Activated T-cell treated with anti-CD3 and anti-CD28 coated beads for 4 hours (primary cell): ENCODE results near the gene SLC2A5.
"Not testable (repeated sequence)": the region's sequence is repeated elsewhere in the genome, so short reads cannot be mapped to it uniquely, and the experiment has no call there.

Experiments used
- DNase-seq: peaks from one replicate; pipeline ENCODE4 v3.0.0-alpha.2; 2020

Gene SLC2A5, protein sequence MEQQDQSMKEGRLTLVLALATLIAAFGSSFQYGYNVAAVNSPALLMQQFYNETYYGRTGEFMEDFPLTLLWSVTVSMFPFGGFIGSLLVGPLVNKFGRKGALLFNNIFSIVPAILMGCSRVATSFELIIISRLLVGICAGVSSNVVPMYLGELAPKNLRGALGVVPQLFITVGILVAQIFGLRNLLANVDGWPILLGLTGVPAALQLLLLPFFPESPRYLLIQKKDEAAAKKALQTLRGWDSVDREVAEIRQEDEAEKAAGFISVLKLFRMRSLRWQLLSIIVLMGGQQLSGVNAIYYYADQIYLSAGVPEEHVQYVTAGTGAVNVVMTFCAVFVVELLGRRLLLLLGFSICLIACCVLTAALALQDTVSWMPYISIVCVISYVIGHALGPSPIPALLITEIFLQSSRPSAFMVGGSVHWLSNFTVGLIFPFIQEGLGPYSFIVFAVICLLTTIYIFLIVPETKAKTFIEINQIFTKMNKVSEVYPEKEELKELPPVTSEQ

GRCh38 chr1:9069326-9070100 is at the start of gene SLC2A5:
Gene SLC2A5, minus strand, starts transcription at chr1:9069635. Its CDS starts 99 bp downstream, at chr1:9069536.
- no peak for DNase-seq

DNA sequence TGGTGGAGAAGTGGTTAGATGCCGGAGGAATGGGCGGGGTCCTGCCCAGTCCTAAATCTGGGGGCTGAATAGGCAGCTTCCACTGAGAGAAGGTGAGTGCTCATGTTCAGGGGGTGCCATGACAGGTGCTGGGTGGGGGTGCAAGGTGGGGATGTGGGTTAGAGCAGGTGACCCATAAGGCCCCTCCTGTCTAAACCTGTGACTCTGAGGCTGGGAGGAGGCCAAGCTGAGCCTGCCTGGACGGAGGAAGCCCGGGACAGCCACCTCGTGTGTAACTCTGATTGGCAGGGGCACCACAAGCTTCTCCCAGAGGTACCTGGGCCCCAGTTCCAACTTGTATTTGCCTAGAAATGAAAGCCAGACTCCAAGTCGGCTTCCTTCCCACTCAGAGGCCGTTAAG is 48.8 kb upstream of the SLC2A5 start:
- no peak for DNase-seq

GRCh38 chr1:9115351-9116205 is 46.1 kb upstream of the SLC2A5 start:
- no peak for DNase-seq

- no peak for DNase-seq
Measured at GRCh38 chr1:9112961-9113880, 43.8 kb upstream of the SLC2A5 start.

DNA sequence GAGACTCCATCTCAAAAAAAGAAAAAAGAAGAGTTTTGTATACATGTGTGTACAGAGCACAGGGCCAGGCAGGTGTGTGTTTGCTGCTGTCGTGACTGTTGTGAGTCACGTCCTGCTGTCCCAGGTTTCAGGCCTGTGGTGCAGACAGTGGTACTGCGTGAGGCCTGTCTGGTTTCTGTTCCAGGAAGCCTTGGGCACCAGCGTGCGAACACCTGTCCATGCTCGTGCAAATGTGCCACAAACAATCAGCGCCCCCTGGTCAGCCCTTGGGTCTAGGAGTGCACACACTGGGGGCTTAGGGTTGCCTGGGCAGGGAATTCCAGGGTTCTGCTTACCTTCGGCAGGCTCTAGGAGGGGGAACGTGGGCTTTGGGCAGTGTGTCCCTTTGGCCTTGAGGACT is 42.5 kb upstream of the SLC2A5 start:
- DNase-seq = no peak

GRCh38 chr1:9111357-9111691 is 41.9 kb upstream of the SLC2A5 start:
- no peak for DNase-seq

- DNase-seq = peak; percentile 74
Measured at GRCh38 chr1:9110669-9111356, 41.4 kb upstream of the SLC2A5 start.

DNA sequence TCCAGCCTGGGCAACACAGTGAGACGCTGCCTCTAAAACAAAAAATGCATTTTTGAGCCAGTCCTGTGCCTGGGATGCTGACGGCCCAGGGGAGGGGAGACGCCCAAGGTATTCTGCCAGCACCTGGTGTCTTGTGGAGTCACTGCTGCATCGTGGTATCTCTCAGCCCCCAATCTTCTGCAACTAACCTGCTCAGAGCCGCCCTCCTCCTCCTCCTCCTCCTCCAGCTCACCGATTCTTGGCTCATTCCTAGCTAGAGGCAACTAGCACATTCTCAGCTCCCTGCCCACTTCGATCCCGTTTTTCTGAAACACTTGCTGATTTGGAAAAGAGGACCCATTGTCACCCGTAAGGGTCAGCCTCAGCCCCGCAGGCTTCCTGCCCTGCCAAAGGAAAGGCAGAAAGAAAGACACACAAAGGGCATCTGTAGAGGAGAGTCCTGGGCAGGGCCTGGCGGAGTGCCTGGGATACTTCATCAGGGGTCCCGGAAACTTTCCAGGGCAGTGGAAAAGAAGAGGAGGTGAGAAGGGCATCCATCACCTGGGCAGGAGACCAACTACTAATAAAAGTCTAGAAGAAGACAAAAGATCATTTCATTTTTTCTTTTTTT is 38.7 kb upstream of the SLC2A5 start:
- DNase-seq = no peak

- DNase-seq = no peak
Measured at GRCh38 chr1:9107136-9107535, 37.7 kb upstream of the SLC2A5 start.

GRCh38 chr1:9106286-9106685 is 36.9 kb upstream of the SLC2A5 start:
- DNase-seq = no peak

DNA sequence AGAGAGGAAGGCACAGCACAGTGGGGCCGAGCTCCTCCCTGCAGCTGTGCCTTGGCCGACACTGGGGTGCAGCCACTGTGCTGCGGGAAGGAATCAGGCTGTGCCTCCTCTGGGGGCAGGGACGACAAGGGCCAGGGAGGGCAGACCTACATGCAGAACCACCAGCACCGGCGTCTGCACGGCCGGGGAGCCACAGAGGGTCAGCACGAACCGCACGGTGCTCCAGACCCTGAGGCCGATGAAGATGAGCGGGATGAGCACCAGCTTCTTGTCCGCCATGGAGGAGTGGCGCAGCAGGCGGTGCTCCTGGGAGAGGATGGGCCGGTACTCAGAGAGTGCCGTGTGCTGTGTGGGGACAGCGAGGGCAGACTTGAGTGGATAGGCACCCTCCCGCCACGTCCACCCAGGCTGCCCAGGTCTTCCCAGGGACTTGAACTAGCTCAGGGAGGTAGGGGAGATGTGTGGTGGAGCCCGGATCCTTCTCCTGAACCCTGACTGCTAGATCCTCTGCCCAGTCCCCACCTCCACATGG is 36.0 kb upstream of the SLC2A5 start:
- no peak for DNase-seq

- no peak for DNase-seq
Measured at GRCh38 chr1:9101510-9102146, 32.2 kb upstream of the SLC2A5 start.

- DNase-seq = no peak
Measured at GRCh38 chr1:9100471-9101043, 31.1 kb upstream of the SLC2A5 start.

GRCh38 chr1:9099555-9099954 is 30.1 kb upstream of the SLC2A5 start:
- DNase-seq = no peak

DNA sequence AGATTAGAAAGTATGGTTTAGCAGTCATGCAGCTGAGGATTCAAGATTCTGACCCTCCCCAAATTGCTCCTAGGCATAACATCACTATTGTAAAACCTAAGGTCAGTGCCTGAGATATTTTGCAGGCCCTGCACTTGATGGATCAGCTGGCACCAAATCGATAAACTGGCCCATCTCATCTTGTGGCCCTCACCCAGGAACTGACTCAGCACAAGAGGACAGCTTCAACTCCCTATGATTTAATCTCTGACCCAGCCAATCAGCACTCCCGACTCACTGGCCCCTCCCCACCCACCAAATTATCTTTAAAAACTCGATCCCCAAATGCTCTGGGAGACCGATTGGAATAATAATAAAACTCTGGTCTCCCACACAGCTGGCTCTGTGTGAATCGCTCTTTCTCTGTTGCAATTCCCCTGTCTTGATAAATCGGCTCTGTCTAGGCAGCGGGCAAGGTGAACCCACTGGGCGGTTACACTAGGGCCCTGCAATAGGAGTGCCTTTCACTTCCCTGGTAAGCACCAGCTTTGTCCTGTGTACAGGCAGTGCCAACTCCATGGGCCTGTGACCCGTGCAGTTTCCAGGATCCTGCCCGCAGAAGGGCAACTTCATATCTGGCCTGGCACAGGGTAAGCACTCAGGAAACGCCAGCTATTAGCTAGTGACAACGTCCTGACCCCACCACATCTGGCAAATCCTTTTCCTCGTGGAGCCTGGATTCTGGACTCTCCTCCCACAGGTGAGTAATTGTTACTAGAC is 28.7 kb upstream of the SLC2A5 start:
- DNase-seq = no peak

DNA sequence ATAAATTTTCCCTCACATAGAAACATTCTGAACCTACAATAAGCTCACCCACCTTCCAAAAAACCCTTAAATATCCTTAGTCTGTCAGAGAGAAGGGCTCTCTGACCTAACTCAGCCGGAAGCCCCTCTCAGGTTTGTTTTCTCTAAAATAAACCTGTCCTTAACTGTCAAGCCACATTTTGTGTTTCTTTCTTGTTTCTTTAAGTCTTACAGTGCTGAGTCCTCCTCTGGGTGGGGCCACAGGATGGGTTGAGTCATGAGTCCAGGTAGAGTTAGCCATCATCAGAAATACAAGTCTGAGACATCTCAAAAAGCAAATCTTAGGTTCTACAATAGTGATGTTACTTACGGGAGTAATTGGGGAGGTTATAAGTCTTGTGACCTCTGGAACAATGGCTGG is 26.4 kb upstream of the SLC2A5 start:
- DNase-seq = no peak

GRCh38 chr1:9093996-9094595 is 24.7 kb upstream of the SLC2A5 start:
- not testable (repeated sequence) for DNase-seq

GRCh38 chr1:9093581-9093980 is 24.1 kb upstream of the SLC2A5 start:
- DNase-seq = no peak

- no peak for DNase-seq
Measured at GRCh38 chr1:9093091-9093490, 23.7 kb upstream of the SLC2A5 start.
